GM19463 (cell line): ENCODE data around the gene SLIT3.
"Not testable (repeated sequence)": the region's sequence is repeated elsewhere in the genome, so short reads cannot be mapped to it uniquely, and the experiment has no call there.

ENCODE experiments used
- ATAC-seq: cut with Tn5 transposase; IDR thresholded peaks from one replicate; pipeline ENCODE4 v1.9.1; 2021; ENCODE audit warnings: mild to moderate bottlenecking, moderate library complexity; ENCODE audit not compliant: unreplicated experiment

SLIT3 gene

DNA sequence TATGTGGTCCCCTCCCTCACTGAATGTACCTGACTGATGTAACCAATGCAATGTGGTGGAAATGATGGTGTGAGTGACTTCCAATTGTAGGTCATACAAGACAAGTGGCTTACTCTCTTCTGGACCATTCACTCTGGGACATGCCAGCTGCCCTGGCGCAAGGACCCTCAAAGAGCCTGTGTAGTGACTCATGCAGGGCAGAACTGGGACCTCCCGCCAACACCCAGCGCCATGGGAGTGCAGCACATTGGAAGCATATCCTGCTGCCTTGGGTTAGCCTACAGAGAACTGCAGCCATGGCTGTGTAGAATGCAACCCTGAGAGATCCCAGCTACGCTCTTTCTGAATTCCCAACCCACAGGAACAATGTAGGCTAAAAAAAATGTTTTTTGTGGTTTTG lies 631.8 kb downstream of the SLIT3 start:
- no peak for ATAC-seq

DNA sequence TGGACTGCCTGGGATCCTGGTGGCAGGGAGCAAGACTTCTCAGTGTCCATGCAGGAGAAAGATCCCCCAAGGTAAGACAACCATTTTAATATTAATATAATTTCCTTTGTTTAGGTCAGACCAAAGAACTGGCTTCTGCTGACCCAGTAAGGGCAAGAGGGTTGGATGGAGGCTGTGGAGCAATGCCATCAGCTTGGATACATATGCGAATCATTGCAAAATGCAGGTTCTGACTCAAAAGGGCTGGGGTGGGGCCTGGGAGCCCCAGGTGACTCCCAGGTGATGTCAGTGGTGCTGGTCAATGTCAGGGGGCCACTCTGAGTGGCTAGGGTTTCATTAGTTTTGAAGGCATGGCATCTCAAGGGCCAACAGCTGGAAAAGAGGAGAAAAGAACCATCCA lies 632.9 kb downstream of the SLIT3 start:
- no peak for ATAC-seq

DNA sequence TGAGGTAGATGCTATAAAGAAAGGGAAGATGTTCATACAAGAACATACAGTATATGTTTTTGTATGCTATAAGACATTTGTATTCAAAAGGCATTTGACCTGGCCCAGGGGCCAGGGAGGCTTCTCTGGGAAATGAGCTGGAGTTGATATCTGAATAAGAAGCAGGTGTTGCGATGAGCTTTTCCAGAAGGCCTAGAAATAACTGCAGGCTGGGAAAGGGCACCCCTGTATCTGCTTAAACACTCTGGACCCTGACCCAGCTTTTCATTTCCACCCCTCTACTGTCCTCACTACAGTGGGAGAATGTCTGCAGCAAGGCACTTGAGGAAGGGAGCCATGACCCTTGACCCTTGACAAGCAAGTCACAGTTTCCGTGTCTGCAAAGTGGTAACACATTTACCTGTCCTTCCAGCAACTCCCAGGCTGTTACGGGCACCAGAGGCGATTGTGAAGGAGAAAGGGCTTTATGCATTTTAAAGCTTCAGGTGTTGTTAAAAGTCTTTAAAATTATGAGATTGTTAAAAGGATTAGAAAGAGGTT lies 633.6 kb downstream of the SLIT3 start:
- no peak for ATAC-seq

DNA sequence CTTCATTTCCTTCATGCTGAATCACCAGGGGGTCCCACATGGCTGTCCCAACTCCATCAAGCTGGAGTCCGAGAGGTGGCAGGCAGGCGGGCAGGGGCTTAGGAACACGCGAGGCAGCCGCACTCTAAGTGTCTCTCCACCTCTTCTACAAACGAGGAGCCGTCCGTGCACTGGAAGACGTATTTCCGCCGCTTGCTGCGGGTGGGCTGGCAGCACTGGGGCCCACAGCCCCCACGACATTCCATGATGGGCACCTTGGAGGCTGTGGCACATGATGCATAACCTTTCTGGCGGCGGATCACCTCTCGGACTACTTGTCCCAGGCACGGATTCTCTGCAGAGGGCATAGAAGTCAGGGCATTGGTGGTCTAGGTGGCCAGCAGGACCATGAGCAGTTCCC lies 634.6 kb downstream of the SLIT3 start:
- ATAC-seq = no peak

DNA sequence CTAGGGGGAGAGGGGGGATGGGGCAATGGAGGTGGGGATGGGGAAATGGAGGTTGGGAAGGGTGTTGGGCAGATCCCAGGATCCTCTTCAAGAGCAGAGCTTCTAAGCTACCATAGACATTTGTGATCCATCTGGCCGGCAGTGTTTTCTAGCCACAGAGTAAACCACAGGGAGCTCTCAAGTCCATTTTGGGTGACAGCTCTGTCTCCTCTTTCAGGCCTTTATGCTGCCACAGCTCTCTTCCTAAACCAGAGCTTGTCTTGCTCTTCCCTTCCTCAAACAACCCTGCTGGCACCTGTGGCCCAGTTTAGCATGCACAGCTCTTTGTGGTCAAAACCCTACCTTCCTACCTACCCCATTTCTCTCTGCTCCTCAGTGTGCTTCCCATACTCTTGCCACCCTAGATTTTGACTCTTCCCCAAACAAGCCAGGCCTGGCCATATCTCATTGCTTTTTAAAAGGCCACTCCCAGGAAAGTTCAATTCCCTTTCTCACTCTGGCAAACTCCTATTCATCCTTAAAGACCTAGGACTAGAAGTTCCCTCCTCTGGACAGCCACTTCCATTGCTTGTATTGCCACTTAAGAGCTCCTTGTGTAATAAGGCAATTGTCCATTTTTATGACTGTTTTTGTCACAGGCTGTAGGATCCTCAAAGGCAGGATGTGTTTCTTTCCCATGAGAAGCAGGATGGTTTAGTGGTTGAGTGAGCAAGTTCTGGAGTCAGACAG lies 637.5 kb downstream of the SLIT3 start:
- no peak for ATAC-seq

DNA sequence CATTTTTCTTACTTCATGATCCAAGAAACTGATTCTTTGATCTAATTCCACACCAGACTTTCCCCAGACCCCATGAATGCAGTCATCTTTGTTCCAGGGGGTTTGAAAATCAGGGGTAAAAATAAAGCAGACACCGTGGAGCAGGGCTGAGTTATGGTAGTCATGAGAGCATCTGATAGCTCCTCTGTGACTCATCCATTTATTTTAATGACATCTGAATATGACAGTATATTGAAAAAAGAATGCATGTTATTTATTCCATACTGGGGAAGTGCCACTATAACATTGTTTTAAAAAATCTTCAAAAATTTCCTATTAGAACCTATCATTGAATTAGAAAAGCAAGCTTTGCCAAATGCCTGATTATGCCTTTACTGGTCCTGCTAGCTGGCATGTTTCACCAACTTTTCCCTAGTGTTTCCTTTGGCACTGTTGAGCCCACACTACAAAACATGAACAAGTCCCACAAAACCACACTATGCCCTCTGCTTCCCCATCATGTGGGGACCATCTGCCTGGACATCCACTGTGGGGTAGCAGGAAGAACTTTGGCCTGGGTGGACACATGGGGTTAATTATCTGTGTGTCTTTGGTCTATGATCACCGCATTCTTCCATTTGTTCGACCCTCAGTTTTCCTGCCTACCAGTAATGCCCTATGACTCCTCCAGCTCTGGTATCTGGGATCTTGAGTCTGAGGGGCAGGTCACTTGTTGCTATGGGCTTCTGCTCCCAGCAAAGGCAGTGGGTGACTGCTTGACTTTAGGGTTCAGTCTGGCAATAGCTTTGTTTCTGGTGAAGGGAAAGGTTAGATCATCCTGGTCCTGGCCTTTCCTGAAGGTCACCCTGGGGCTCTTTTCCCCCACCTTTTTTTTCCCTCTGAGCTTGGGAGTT lies 639.1 kb downstream of the SLIT3 start:
- ATAC-seq = no peak

DNA sequence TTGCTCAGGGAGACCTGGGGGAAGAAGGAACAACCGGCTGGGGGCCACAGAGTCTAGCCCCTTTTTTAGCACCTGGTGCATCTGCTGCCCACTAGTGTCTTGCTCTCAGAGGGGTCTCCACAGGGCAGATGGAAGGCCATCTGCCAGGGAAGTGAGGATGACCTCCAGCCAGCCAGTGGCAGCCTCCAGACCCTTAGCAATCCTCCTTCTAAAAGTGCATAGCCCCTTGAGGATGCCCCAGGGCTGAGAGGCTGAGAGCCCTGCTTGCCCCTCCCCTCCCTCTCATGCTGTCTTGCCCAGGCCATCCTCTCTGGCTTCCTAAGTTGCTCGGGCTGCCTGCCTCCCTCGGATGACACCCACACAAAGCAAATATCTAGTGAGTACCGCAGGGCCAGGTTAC lies 640.2 kb downstream of the SLIT3 start:
- no peak for ATAC-seq

DNA sequence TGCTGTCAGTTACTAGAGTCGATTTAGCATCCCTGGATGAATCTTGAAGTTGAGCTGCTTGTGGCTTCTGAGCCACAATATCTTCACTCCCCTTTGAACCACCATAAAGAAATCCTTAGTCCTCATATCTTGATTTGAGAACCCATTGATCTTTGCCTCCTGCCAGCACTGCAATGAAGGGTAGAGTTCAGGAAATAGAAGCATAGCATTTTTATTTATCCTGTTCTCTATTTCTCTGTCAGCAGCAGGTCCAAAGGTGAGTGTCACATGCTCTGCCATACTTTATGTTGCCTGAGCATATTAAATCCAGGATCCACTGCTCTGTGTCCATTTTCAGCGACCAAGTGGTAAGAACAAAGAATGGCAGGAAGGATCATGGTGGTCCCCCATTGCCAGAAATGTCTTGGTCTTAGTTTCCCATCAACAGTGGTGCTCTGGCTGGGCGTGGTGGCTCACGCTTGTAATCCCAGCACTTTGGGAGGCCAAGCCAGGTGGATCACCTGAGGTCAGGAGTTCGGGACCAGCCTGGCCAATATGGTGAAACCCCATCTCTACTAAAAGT lies 641.6 kb downstream of the SLIT3 start:
- no peak for ATAC-seq

DNA sequence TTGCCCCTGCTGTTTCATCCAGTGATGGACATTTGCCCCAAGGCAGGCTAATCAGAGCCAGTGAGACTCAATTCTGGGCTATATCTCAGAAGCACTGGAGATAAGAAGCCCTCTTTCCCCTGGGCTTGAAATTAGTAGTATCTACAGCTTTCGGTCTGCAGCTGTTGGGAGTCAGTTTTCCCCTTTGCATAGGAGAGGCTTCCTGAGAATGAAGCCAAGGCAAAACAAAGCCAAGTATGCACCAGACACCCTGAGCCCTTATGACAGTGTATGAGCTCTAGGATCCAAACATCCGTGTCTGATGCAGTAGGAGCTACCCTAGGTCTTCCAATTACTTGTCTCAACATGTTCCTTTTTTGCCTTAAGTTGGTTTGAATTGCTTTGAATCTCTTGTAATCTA lies 642.5 kb downstream of the SLIT3 start:
- ATAC-seq = no peak

DNA sequence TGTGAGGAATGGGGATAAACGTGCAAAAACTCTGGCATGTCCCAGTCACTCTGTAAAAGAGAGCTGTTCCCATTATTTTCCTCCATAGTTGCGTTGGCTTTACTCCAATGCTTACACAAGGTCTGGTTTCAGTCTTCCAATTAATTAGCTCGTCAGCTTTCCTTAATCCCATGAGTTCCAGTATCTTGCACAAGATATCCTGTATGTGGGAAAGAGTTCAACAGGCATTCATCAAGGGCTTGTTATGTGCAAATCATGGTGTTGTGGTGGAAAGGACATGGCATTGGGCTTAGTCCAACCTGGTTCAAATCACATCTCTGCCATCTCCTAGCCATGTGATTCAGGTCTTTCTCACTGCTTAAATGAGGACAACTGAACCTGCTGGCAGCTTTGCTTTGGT lies 644.3 kb downstream of the SLIT3 start:
- no peak for ATAC-seq

DNA sequence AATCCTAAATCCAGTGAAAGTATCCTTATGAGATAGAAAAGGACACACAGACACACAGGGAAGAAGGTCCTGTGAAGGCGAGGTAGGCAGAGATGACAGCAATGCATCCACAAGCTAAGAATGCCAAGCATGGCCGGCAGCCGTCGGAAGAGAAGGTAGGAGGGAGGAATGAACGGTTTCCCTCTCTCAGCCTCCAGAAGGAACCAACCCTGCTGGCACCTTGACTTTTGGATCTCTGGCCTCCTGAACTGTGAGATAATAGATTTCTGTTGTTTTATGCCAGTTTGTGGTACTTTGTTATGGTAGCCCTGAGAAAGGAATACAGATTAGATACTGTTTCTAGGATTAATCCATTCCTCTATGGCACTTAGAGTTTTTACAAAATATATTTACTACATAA lies 645.6 kb downstream of the SLIT3 start:
- ATAC-seq = no peak

DNA sequence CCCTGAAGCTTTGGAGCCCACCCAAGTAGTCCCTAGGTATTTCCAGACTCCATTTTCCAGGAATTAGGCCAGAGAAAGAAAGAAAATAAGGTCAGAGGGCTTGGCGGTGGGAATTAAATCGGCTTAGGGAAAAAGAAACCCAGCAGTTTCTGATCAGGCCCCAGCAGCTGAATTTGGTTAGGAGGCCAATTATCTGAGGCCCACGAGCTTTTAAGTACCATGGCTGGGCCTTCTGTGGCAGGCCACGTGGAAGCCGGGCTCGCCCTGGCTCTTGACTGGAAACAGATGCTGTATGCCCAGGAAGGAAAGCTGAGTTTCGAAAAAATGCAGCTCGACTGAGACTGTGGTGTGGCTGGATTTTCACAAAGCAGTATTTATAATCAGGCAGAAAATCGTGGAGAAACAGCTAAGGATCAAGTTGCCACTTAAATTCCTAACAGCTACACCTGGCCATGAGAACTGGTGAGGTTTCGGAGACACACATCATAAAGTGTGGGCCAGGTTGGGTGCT lies 646.7 kb downstream of the SLIT3 start:
- no peak for ATAC-seq

DNA sequence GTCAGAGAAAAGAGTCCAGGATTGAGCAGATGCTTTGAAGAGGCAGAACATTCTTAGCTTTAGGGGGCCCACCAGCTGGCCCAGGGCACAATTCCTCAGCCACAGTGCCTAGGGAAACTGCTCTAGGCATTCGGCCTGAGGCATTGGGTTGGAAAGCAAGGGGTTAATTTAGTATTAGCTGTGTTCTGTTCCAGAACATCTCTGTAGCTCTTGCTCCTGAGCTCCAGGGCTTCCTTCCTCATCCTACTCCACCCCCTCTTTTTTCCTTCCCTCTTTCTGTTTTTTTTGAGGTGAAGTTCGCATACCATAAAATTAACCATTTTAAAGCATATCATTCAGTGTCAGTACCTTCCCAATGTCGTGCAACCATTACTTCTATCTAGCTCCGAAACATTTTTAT lies 647.3 kb downstream of the SLIT3 start:
- no peak for ATAC-seq

DNA sequence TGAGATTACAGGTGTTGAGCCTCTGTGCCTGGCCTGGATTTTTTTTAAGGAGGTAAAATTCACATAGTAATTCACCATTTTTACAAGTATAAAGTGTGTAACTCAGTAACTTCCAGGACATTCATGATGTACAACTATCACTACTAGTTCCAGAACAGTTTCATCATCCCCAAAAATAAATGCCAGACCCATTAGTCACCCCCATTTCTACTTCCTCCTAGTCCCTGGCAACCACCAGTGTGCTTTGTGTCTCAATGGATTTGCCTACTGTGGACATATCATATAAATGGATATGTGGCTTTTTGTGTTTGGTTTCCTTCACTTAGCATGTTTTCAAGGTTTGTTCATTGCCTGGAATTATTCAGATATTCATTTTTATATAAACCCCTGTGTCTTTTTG lies 649.3 kb downstream of the SLIT3 start:
- no peak for ATAC-seq

DNA sequence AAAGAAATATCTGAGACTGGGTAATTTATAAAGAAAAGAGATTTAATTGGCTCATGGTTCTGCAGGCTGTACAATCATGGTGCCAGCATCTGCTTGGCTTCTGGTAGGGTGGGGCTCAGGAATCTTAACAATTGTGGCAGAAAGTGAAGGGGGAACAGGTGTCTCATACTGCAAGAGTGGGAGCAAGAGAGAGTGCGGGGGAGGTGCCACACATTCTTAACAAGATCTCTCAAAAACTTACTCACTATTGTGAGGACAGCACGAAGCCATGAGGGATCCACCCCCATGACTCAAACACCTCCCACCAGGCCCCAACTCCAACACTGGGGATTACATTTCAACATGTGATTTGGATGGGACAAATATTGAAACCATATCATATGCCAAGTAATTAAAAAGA lies 651.6 kb downstream of the SLIT3 start:
- no peak for ATAC-seq

DNA sequence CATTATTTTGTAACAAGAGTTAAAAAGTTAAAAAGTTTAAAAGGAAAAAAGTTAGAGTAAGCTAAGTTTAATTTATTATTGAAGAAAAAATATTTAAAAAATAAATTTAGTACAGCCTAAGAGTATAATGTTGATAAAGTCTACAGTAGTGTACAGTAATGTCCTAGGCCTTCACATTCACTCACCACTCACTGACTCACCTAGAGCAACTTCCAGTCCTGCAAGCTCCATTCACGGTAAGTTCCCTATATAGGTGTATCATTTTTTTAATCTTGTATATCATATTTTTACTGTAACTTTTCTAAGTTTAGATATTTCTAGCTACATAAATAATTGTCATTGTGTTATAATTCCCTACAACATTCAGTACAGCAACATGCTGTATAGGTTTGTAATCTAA lies 652.4 kb downstream of the SLIT3 start:
- no peak for ATAC-seq

DNA sequence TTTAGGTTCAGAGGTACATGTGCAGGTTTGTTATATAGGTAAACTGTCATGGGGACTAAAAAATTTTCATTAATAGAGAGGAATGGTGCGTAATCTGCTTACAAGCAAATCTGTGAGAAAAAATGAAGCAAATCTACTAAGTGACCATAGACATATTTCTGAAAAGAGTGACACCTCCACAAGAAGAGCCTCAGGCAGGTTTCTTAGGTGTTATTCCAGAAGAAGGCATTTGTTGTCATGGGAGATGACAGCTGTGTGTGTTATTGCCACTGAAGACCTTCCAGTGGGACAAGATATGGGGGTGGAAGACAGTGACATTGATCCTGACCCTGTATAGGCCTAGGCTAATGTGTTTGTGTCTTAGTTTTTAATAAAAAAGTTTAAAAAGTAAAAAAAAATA lies 652.9 kb downstream of the SLIT3 start:
- no peak for ATAC-seq

DNA sequence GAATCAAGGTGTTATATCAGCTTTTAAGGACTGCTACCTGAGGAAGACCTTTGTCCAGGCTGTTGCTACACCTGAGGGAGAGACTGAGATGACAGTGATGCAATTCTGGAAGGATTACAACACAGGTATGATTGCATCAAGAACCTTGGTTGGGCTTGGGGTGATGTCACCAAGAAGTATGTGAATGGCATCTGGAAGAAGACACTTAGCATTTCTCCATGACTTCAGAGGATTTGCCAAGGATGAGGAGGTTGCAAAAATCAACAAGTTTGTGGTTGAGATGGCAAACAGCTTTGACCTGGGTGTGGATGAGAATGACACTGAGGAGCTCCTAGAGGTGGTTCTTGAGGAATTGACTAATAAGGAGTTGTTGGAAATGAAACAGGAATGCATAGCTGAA lies 653.9 kb downstream of the SLIT3 start:
- ATAC-seq = no peak

DNA sequence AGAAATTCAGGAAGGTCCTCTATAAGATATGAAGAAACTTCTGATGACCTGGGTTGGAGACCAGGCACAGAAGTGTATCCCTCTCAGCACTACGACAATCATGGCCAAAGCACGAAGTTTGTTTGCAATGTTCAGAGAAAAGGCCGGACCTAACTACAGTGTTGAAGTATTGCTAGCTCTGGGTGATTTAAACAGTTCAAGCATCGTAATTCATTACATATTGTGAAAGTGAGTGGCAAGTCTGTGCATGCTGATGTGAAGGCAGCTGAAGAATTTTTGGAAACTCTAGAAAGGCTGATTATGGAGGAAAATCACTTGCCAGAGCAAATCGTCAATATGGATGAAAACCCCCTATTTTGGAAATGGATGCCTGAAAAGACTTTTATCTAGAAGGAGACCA lies 654.6 kb downstream of the SLIT3 start:
- ATAC-seq = no peak

DNA sequence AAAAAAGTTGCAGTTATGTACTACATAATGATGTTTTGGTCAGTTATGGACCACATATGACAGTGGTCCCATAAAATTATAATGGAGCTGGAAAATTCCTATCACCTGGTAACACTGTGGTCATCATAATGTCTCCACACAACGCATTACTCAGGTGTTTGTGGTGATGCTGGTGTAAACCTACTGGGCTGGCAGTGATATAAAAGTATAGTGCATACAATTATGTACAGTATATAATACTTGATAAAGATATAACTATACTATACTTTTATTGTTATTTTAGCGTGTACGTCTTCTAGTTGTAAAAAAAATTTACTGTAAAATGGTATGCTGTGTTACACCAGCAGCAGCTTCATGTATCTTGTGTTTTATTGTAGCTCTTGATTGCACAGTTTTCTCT lies 655.7 kb downstream of the SLIT3 start:
- no peak for ATAC-seq

DNA sequence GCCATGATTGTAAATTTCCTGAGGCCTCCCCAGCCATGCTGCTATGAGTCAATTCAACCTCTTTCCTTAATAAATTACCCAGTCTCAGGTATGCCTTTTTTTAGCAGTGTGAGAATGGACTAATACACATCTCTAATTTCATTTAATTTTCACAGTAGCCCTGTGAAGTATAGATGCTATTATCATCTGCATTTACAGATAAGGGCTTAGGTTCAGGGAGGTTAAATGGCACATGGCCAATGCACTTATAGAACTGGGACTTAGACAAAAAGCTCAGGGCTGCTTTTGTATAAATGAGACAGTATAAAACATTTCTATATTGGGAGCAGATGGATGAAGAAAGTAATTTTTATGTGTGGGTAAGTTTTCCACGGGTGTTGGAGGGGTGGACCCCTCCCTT lies 658.9 kb downstream of the SLIT3 start:
- no peak for ATAC-seq

DNA sequence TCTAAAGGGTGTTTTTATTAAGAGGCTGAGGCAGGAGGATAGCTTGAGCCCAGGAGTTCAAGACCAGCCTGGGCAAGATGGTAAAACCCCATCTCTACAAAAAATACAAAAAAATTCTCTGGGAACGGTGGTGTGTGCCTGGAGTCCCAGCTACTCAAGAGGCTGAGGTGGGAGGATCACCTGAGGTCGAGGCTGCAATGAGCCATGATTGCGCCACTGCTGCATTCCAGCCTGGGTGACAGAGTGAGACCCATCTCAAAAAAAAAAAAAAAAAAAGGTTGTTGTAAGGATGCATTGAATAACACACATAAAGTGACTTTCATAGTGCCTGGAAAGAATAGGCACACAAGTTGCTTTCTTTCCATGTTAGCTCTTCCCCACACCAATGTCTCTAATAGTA lies 662.1 kb downstream of the SLIT3 start:
- ATAC-seq = not testable (repeated sequence)
